H1 (cell line): Measurements from ENCODE around the gene SNTG2. TPM values are rescaled to one million over a fixed set of nuclear protein-coding genes. Genes with fewer than 3 reads are reported as not detected.

Source experiments
- CTCF ChIA-PET: fragments of 300-600 bp; sonication (Branson Sonifier 250); formaldehyde crosslinking; loops from one replicate; lab custom pipeline; 2021; ENCODE audit not compliant: partially characterized antibody; lab: Charles Lee
- POLR2A ChIA-PET: fragments of 300-600 bp; sonication (Branson Sonifier 250); formaldehyde crosslinking; loops from one replicate; lab custom pipeline; 2021; ENCODE audit warnings: inconsistent platforms; ENCODE audit not compliant: partially characterized antibody; lab: Charles Lee
- DNase-seq, 2 experiments: peaks; one replicate each; pipeline versions ENCODE4 v3.0.0 to v3.0.0-alpha.2; 2010 to 2022; ENCODE audit warnings: low spot score in 2 of 2, low read depth in 1 of 2, mixed read lengths in 1 of 2
- FAIRE-seq: peaks from 2 replicates; lab custom pipeline; 2011; peaks lifted over from hg19 to GRCh38; lab: Jason Lieb, UNC
- H2AFZ ChIP-seq: 2 replicates; pipeline ENCODE4 v1.8.1; 2012; ENCODE audit warnings: low read length, inconsistent platforms
- H2AK5ac ChIP-seq: 2 replicates; pipeline ENCODE4 v1.6.1; 2013; ENCODE audit warnings: low read depth, low read length
- H2BK120ac ChIP-seq: replicated peaks from 2 replicates; pipeline ENCODE3; 2013; ENCODE audit warnings: low read depth, low read length, inconsistent platforms
- H2BK12ac ChIP-seq: 2 replicates; pipeline ENCODE4 v1.6.1; 2013; ENCODE audit warnings: low read depth, low read length
- H2BK15ac ChIP-seq: 2 replicates; pipeline ENCODE4 v1.6.1; 2013; ENCODE audit warnings: low read length
- H2BK20ac ChIP-seq: 2 replicates; pipeline ENCODE4 v1.6.1; 2013; ENCODE audit warnings: low read length
- H2BK5ac ChIP-seq: 2 replicates; pipeline ENCODE4 v1.6.1; 2013; ENCODE audit warnings: low read depth, low read length
- H3K14ac ChIP-seq: 2 replicates; pipeline ENCODE4 v1.6.1; 2013; ENCODE audit warnings: inconsistent platforms; ENCODE audit not compliant: insufficient read length
- H3K18ac ChIP-seq: 2 replicates; pipeline ENCODE4 v1.6.1; 2013; ENCODE audit warnings: low read length; ENCODE audit errors: extremely low read depth
- H3K23ac ChIP-seq: 2 replicates; pipeline ENCODE4 v1.6.1; 2013; ENCODE audit warnings: inconsistent platforms; ENCODE audit not compliant: insufficient read length
- H3K23me2 ChIP-seq: 2 replicates; pipeline ENCODE4 v1.6.1; 2013; ENCODE audit warnings: low read depth, low read length
- H3K27ac ChIP-seq: 2 replicates; pipeline ENCODE4 v1.6.1; 2011; ENCODE audit warnings: low read depth, low read length, inconsistent platforms
- H3K27me3 ChIP-seq, 4 experiments: replicated peaks in 1 of 4; 1 replicate in 1 of 4; 2 replicates in 3 of 4; pipeline versions ENCODE4 v1.6.1 to v1.8.1; 2011 to 2013; ENCODE audit warnings: low read length in 3 of 4, mild to moderate bottlenecking in 3 of 4, inconsistent platforms in 2 of 4, mixed read lengths in 2 of 4, moderate library complexity in 1 of 4; ENCODE audit not compliant: control insufficient read depth in 3 of 4, insufficient read depth in 3 of 4; ENCODE audit errors: extremely low read depth in 1 of 4
- H3K36me3 ChIP-seq, 4 experiments: 2 replicates each; pipeline versions ENCODE4 v1.6.1 to v1.8.1; 2011 to 2013; ENCODE audit warnings: mild to moderate bottlenecking in 4 of 4, low read length in 3 of 4, moderate library complexity in 2 of 4, control low read depth in 1 of 4, inconsistent platforms in 1 of 4; ENCODE audit not compliant: insufficient read depth in 4 of 4, control insufficient read depth in 2 of 4
- H3K4ac ChIP-seq: replicated peaks from 2 replicates; pipeline ENCODE3; 2013; ENCODE audit warnings: low read length, low read depth, mixed read lengths, inconsistent platforms; ENCODE audit not compliant: insufficient read length
- H3K4me1 ChIP-seq, 4 experiments: replicated peaks in 1 of 4; 1 replicate in 1 of 4; 2 replicates in 3 of 4; pipeline versions ENCODE4 v1.6.1 to v1.8.1; 2011 to 2013; ENCODE audit warnings: low read length in 3 of 4, inconsistent platforms in 2 of 4, mixed read lengths in 1 of 4; ENCODE audit not compliant: insufficient read depth in 4 of 4, control insufficient read depth in 3 of 4
- H3K4me2 ChIP-seq, 2 experiments: 2 replicates each; pipeline versions ENCODE4 v1.6.1 to v1.8.1; 2011 to 2013; ENCODE audit warnings: low read depth in 2 of 2, low read length in 2 of 2, control low read depth in 1 of 2, inconsistent platforms in 1 of 2, mild to moderate bottlenecking in 1 of 2; ENCODE audit not compliant: insufficient read depth in 1 of 2
- H3K4me3 ChIP-seq, 4 experiments: fragments of 200-600, 300-600 bp in 1 of 4; sonication (generic), shearing (Covaris generic), sonication (Bioruptor Twin) in 1 of 4; 2 replicates each; pipeline versions ENCODE4 v1.5.1 to v1.8.1; 2011 to 2016; ENCODE audit warnings: low read length in 4 of 4, low read depth in 3 of 4, control low read depth in 2 of 4, inconsistent platforms in 2 of 4, mild to moderate bottlenecking in 2 of 4, mixed read lengths in 1 of 4, moderate library complexity in 1 of 4; ENCODE audit not compliant: insufficient read depth in 2 of 4; ENCODE audit errors: extremely low read depth in 1 of 4
- H3K56ac ChIP-seq: replicated peaks from 2 replicates; pipeline ENCODE3; 2013; ENCODE audit warnings: low read depth, mild to moderate bottlenecking, mixed read lengths, low read length, inconsistent platforms; ENCODE audit not compliant: insufficient read length
- H3K79me1 ChIP-seq: 2 replicates; pipeline ENCODE4 v1.6.1; 2013; ENCODE audit warnings: low read depth, low read length, control low read depth
- H3K79me2 ChIP-seq, 2 experiments: 2 replicates each; pipeline versions ENCODE4 v1.6.1 to v1.8.1; 2012 to 2013; ENCODE audit warnings: low read length in 2 of 2, mild to moderate bottlenecking in 2 of 2, inconsistent platforms in 1 of 2; ENCODE audit not compliant: insufficient read depth in 2 of 2, control insufficient read depth in 1 of 2
- H3K9ac ChIP-seq, 4 experiments: replicated peaks in 1 of 4; 1 replicate in 1 of 4; 2 replicates in 3 of 4; pipeline versions ENCODE4 v1.6.1 to v1.8.1; 2011 to 2013; ENCODE audit warnings: low read depth in 3 of 4, low read length in 3 of 4, control low read depth in 2 of 4, mild to moderate bottlenecking in 2 of 4, moderate library complexity in 2 of 4, inconsistent platforms in 1 of 4; ENCODE audit errors: extremely low read depth in 1 of 4
- H3K9me3 ChIP-seq, 2 experiments: 2 replicates each; pipeline versions ENCODE4 v1.6.1 to v1.8.1; 2012 to 2013; ENCODE audit warnings: mild to moderate bottlenecking in 2 of 2, moderate library complexity in 2 of 2, control low read depth in 1 of 2, inconsistent platforms in 1 of 2, low read depth in 1 of 2, low read length in 1 of 2, mixed read lengths in 1 of 2; ENCODE audit not compliant: insufficient read depth in 2 of 2
- H4K20me1 ChIP-seq, 2 experiments: replicated peaks in 1 of 2; 2 replicates each; pipeline versions ENCODE3 to v1.8.1; 2011 to 2013; ENCODE audit warnings: inconsistent platforms in 2 of 2, low read length in 2 of 2, mild to moderate bottlenecking in 1 of 2; ENCODE audit not compliant: insufficient read depth in 2 of 2, control insufficient read depth in 1 of 2
- H4K5ac ChIP-seq: 2 replicates; pipeline ENCODE4 v1.6.1; 2013; ENCODE audit warnings: low read length, low read depth, mixed read lengths, inconsistent platforms; ENCODE audit not compliant: insufficient read length
- H4K8ac ChIP-seq: 2 replicates; pipeline ENCODE4 v1.8.0; 2013; ENCODE audit warnings: mild to moderate bottlenecking, moderate library complexity, low read length, inconsistent platforms; ENCODE audit not compliant: insufficient read depth; ENCODE audit errors: extremely low read depth
- H4K91ac ChIP-seq: replicated peaks from 2 replicates; pipeline ENCODE3; 2013; ENCODE audit warnings: low read length, mixed read lengths, inconsistent platforms; ENCODE audit not compliant: insufficient read length
- BACH1 ChIP-seq: IDR thresholded peaks from 2 replicates; pipeline ENCODE4 v1.6.1; 2012; ENCODE audit warnings: low read length, improper control_type of control experiment
- CHD1 ChIP-seq: IDR thresholded peaks from 2 replicates; pipeline ENCODE4 v1.6.1; 2012; ENCODE audit warnings: low read depth, low read length, improper control_type of control experiment
- CHD2 ChIP-seq: IDR thresholded peaks from 2 replicates; pipeline ENCODE4 v1.6.1; 2012; ENCODE audit warnings: low read length, improper control_type of control experiment
- HDAC2 ChIP-seq, 2 experiments: fragments of 300-600 bp in 1 of 2; sonication (generic) in 1 of 2; IDR thresholded peaks; 2 replicates each; pipeline ENCODE4 v1.6.1; 2011 to 2012; ENCODE audit warnings: low read depth in 2 of 2, low read length in 2 of 2, mild to moderate bottlenecking in 2 of 2, moderate library complexity in 2 of 2, borderline replicate concordance in 1 of 2, inconsistent platforms in 1 of 2
- SIN3A ChIP-seq, 2 experiments: IDR thresholded peaks in 1 of 2; conservative IDR thresholded peaks in 1 of 2; 2 replicates each; pipeline ENCODE4 v1.6.1; 2011 to 2012; ENCODE audit warnings: low read length in 2 of 2, improper control_type of control experiment in 1 of 2, low read depth in 1 of 2, mild to moderate bottlenecking in 1 of 2
- YY1 ChIP-seq: IDR thresholded peaks from 2 replicates; pipeline ENCODE4 v1.6.1; 2011; ENCODE audit warnings: low read depth, mild to moderate bottlenecking, low read length
- WGBS, 2 experiments: shearing (Covaris generic) in 1 of 2; methylation state at CpG; one replicate each; pipeline versions ENCODE4 v1.1.6 to v1.1.7; 2013 to 2015; ENCODE audit warnings: low lambda C conversion rate in 2 of 2, mixed read lengths in 2 of 2, inconsistent platforms in 1 of 2, low coverage in 1 of 2, missing lambda C conversion rate in 1 of 2; ENCODE audit not compliant: insufficient replicate concordance in 2 of 2, insufficient coverage in 1 of 2, insufficient read length in 1 of 2; ENCODE audit errors: extremely low coverage in 1 of 2, missing lambda C conversion rate in 1 of 2; 5-methylcytosine and 5-hydroxymethylcytosine counted together
- polyA plus RNA-seq, 7 experiments: library from polyadenylated mRNA; depleted of rRNA in 3 of 7; stranded (reverse) in 5 of 7; unstranded in 2 of 7; fragments of >200 nt in 5 of 7; fragments of 200-250 nt in 2 of 7; gene quantifications; 1 replicate in 5 of 7; 2 replicates in 1 of 7; 4 replicates in 1 of 7; pipeline versions ENCODE4 v1.2.1 to v1.2.3, GENCODE V29; 2011 to 2013; ENCODE audit warnings: missing spikeins in 2 of 7, mixed read lengths in 2 of 7
- total RNA-seq: library from RNA; stranded (reverse); fragmentation: NEBNext Ultra II Directional; extraction: Animal tissue kit (Norgen Biotek cat#: 25700); gene quantifications from 2 replicates; pipeline ENCODE4 v1.2.1, GENCODE V29; 2021

Gene SNTG2
- total and polyA plus RNA-seq, 2 of the 8 experiments (the other 6 are each of a cell fraction or from before 2014, with no cell fraction given), result 6.6 to 18.1 TPM

GRCh38 chr2:1193801-1194200 is 243.2 kb downstream of the SNTG2 start:
- no peaks in the 10 kb centered on the region for H3K79me2 ChIP-seq
- peaks cover 0 to 4% of the 10 kb centered on the region in 2 experiments; a peak in 2 of 4 replicates for H3K9me3 ChIP-seq
- FAIRE-seq, result no peak
- H3K4me1 ChIP-seq, result no peaks in the 10 kb centered on the region
- H3K79me1 ChIP-seq, result no peaks in the 10 kb centered on the region
- CTCF ChIA-PET, result interaction anchor here (1.1 kb wide), 1 partner anchor 12 kb away, joined by 4 read pairs; no protein-coding TSS in a partner anchor
- no peak overlapping the region for H2BK12ac ChIP-seq
- H3K27me3 ChIP-seq, result no peaks in the 10 kb centered on the region
- no peak overlapping the region for H3K18ac ChIP-seq
- no peak overlapping the region for H2BK120ac ChIP-seq
- TF ChIP-seq CHD2 (no peak), HDAC2 (IDR thresholded peaks at IDR 0.05; ENCODE audit: borderline replicate concordance in 1 of 2, low read depth in 2 of 2, low read length in 2 of 2) (no peak), SIN3A (conservative IDR thresholded peaks at IDR 0.05 in 1 of 2, IDR thresholded peaks at IDR 0.05 in 1 of 2; ENCODE audit: low read depth in 1 of 2, low read length in 2 of 2) (no peak), BACH1 (no peak), YY1 (no peak), CHD1 (no peak)
- TF ChIP-seq, all 59 proteins: peak for 0
- H3K4ac ChIP-seq, result no peak overlapping the region
- no peak overlapping the region for H2BK20ac ChIP-seq
- H3K23me2 ChIP-seq, result no peaks in the 10 kb centered on the region; the same call in 1 of the 2 replicates
- H3K23ac ChIP-seq, result no peak overlapping the region
- DNase-seq, result no peak
- 87% methylated on average over 2 of the region's 2 CpGs; no CpG with 5 or more reads in 1 of the 2 experiments for WGBS, 2 experiments
- no peak overlapping the region for H3K4me3 ChIP-seq
- no peak overlapping the region for H3K56ac ChIP-seq
- H3K27ac ChIP-seq, result no peak overlapping the region
- no peak overlapping the region for H3K14ac ChIP-seq
- H2AK5ac ChIP-seq, result no peak overlapping the region
- no peak overlapping the region for H4K91ac ChIP-seq
- H2BK5ac ChIP-seq, result no peak overlapping the region
- POLR2A ChIA-PET, result no interaction called here
- no peak overlapping the region for H3K4me2 ChIP-seq
- no peaks in the 10 kb centered on the region for H3K36me3 ChIP-seq
- H2BK15ac ChIP-seq, result no peak overlapping the region
- no peak overlapping the region for H2AFZ ChIP-seq
- H4K20me1 ChIP-seq, result no peaks in the 10 kb centered on the region
- H3K9ac ChIP-seq, result no peak overlapping the region
- no peak overlapping the region for H4K5ac ChIP-seq
- no peak overlapping the region for H4K8ac ChIP-seq
